ENCODE results near the gene PPP6C.
"Not testable (repeated sequence)": the region's sequence is repeated elsewhere in the genome, so short reads cannot be mapped to it uniquely, and the experiment has no call there.

The PPP6C gene
- total RNA-seq, result 63.6 to 74.8 (median 68.0) reads per million in 4 experiments

GRCh38 chr9:125189361-125190289 is at the start of gene PPP6C:
Gene PPP6C (minus strand): TSS chr9:125189803. CDS start chr9:125189718, 85 bp downstream.
- peak; percentile 93 for DNase-seq

- no peak for DNase-seq
These were observed 49.4 kb upstream of the PPP6C start for GRCh38 chr9:125238915-125239446.

- no peak for DNase-seq
These were observed 48.7 kb upstream of the PPP6C start for GRCh38 chr9:125238127-125238914.

GRCh38 chr9:125236520-125237159 is 47.0 kb upstream of the PPP6C start:
- DNase-seq, result not testable (repeated sequence)

GRCh38 chr9:125235804-125236519 is 46.4 kb upstream of the PPP6C start:
- DNase-seq, result no peak

- not testable (repeated sequence) for DNase-seq
These were observed 44.5 kb upstream of the PPP6C start for GRCh38 chr9:125234099-125234498.

- no peak for DNase-seq
These were observed 44.1 kb upstream of the PPP6C start for GRCh38 chr9:125233678-125234077.

- DNase-seq, result no peak
These were observed 38.2 kb upstream of the PPP6C start for GRCh38 chr9:125227761-125228160.

- DNase-seq, result not testable (repeated sequence)
These were observed 35.3 kb upstream of the PPP6C start for GRCh38 chr9:125224858-125225257.

GRCh38 chr9:125218621-125219020 is 29.0 kb upstream of the PPP6C start:
- no peak for DNase-seq

GRCh38 chr9:125214186-125214585 is 24.6 kb upstream of the PPP6C start:
- DNase-seq, result no peak

GRCh38 chr9:125204477-125204876 is 14.9 kb upstream of the PPP6C start:
- DNase-seq, result no peak

- DNase-seq, result no peak
These were observed 13.4 kb upstream of the PPP6C start for GRCh38 chr9:125202846-125203618.

GRCh38 chr9:125200216-125201047 is 10.8 kb upstream of the PPP6C start, which contains the start of gene RABEPK:
Gene RABEPK (plus strand): TSS chr9:125200542. CDS start chr9:125203014, 2,472 bp downstream.
- DNase-seq, result peak; percentile 82

- DNase-seq, result not testable (repeated sequence)
These were observed 6.0 kb upstream of the PPP6C start for GRCh38 chr9:125195591-125195990.

GRCh38 chr9:125194466-125194865 is 4.9 kb upstream of the PPP6C start:
- not testable (repeated sequence) for DNase-seq

GRCh38 chr9:125190361-125190801 is 778 bp upstream of the PPP6C start:
- no peak for DNase-seq

GRCh38 chr9:125189011-125189360 is 617 bp downstream of the PPP6C start:
- DNase-seq, result no peak

- DNase-seq, result no peak
These were observed 6.0 kb downstream of the PPP6C start for GRCh38 chr9:125183561-125183960.

- DNase-seq, result no peak
These were observed 6.5 kb downstream of the PPP6C start for GRCh38 chr9:125183054-125183453.
